ENCODE measurements around the gene PRRT2. TPM values are rescaled to one million over a fixed set of nuclear protein-coding genes. Genes with fewer than 3 reads are reported as not detected.

The PRRT2 gene
- total RNA-seq, 1 donor from 2014 or later = 2.1 TPM

DNA sequence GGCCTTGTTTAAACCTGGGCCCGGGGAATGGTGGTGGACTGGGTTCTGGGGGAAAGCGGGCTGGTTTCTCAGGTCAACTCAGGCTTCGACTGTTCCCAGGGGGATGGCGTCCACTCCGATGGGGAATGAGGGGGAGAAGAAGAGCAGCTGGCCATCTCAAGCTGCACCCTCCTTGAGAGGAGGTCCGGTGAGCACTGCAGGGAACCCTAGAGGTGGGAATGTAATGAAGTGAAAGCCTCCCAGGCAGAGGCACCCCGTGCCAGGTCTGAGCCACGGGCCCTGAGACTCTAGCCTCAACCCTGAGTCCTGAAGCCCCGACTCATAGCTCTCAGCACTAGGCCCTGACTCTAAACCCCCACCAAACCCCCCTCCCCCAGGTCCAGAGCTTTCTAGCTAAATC lies 52.2 kb downstream of the PRRT2 start:
- Histone ChIP-seq H3K27ac (replicated peaks) (no peak overlapping the region), H3K4me1 (peaks cover 31% of the 10 kb centered on the region), H3K27me3 (ENCODE audit: low read depth) (no peaks in the 10 kb centered on the region), H3K36me3 (peaks cover 22% of the 10 kb centered on the region), H3K9me3 (replicated peaks) (no peaks in the 10 kb centered on the region), H3K4me3 (no peak overlapping the region)
- no peak for TF ChIP-seq CTCF (IDR thresholded peaks at IDR 0.05; ENCODE audit: borderline replicate concordance)
- intact Hi-C loops (cut with micrococcal nuclease) = no loop called here
- no peak for DNase-seq

Other genes with a start within 250 kb of the PRRT2 start
- 1.3 TPM for gene SPN, start 148.9 kb upstream of the PRRT2 start, total RNA-seq
- 20.8 TPM for gene QPRT, start 133.0 kb upstream of the PRRT2 start, total RNA-seq
- gene C16orf54, start 66.2 kb upstream of the PRRT2 start, total RNA-seq = 0.63 TPM
- gene ZG16, start 33.9 kb upstream of the PRRT2 start, total RNA-seq = not detected
- gene KIF22, start 21.4 kb upstream of the PRRT2 start, total RNA-seq = 46.9 TPM
- gene MAZ, start 5.7 kb upstream of the PRRT2 start, total RNA-seq = 77.6 TPM
- 12.9 TPM for gene PAGR1, start 4.0 kb downstream of the PRRT2 start, total RNA-seq
- gene MVP, start 8.3 kb downstream of the PRRT2 start, total RNA-seq = 38.6 TPM
- 68.6 TPM for gene CDIPT, start 51.0 kb downstream of the PRRT2 start, total RNA-seq
- gene SEZ6L2, start 87.4 kb downstream of the PRRT2 start, total RNA-seq = 0.38 TPM
- not detected for gene ASPHD1, start 88.3 kb downstream of the PRRT2 start, total RNA-seq
- 9.2 TPM for gene KCTD13, start 114.0 kb downstream of the PRRT2 start, total RNA-seq
- gene TMEM219, start 149.9 kb downstream of the PRRT2 start, total RNA-seq = 63.2 TPM
- gene TAOK2, start 161.7 kb downstream of the PRRT2 start, total RNA-seq = 34.3 TPM
- 18.8 TPM for gene HIRIP3, start 183.4 kb downstream of the PRRT2 start, total RNA-seq
- 29.0 TPM for gene INO80E, start 184.0 kb downstream of the PRRT2 start, total RNA-seq
- gene DOC2A, start 198.8 kb downstream of the PRRT2 start, total RNA-seq = 0.66 TPM
- not detected for gene C16orf92, start 211.0 kb downstream of the PRRT2 start, total RNA-seq
- not detected for gene TLCD3B, start 219.1 kb downstream of the PRRT2 start, total RNA-seq

Data from left ventricle myocardium inferior (tissue), 1 donor.